Suppressor macrophage treated with lipopolysaccharide for 1 hour (primary cell): ENCODE results near the gene ANKRD26.

Source experiments
- DNase-seq, 3 donors: peaks; one replicate each; pipeline ENCODE4 v3.0.0-alpha.2; 2020 to 2022

ANKRD26 gene

GRCh38 chr10:27019827-27020226 lies 80.5 kb downstream of the ANKRD26 start:
- no peak for DNase-seq

DNA sequence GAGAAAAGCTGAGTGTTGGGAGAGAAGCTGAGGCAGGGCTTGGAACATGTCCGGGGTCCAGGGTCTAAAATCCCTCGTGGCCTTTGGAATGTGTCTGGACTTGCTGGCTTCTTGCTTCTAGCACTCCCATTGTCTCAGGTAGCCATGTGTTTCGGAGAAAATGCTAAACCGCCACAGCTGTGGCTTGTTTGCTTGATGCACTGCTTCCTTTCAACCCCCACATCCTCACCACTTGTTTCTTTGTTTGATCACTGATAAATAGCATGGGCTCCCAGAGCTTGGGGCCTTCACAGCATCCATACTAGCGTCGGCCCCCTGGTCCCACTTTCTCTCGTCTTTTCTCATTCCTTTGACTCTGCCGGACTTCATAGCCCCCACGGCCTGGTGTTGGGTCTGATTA lies 102.7 kb downstream of the ANKRD26 start:
- DNase-seq: no peak

DNA sequence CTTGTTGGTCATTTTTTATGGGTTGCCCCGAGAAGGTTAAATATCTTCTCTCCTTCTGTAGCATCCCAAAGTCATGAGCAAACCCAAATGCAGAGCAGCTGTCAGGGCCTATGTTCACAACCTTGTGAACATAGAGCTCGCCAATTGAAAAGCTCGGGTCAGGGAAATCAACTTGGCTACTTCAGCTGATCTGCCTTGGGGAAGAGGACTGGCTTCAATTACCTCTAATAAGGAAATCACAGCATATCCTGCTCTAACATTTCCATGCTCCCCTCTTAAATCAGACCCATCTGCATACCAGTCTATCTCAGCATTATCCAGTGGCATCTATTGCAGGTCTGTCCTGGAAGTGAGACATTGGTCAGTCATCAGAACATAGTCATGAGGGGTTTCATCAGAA lies 105.6 kb downstream of the ANKRD26 start:
- no peak for DNase-seq

- no peak for DNase-seq
Observed at GRCh38 chr10:26987851-26988250, 112.4 kb downstream of the ANKRD26 start.

GRCh38 chr10:26983156-26983555 lies 117.1 kb downstream of the ANKRD26 start:
- no peak for DNase-seq

GRCh38 chr10:26982058-26982457 lies 118.2 kb downstream of the ANKRD26 start:
- no peak for DNase-seq

DNA sequence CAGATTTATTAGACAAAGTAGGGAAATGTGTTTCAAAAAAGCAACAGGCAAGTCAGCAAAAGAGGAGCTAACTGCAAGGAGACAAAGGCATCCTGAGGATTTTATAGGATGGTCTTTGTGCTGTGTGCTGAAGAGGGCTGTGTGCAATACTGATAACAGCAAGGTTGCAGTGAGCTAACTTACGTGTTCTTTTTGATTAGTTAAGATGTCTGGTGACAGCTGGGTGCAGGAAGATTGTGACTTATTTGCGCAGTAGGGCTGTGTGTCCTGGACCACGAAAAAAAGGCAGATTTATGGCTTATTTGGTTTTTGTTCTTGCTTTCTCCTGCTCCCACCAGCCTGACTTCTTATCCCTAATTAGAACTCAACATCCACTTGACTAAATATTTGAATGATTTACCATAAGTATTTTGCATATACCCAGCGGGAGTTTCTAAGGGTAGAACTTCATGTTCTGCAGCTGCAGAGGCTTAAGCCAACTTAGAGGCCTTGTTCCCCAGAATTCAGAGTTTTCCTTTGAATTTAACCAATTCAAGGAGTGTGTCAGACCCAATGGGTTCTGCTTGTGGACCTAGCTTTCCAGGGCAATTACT lies 119.0 kb downstream of the ANKRD26 start:
- no peak for DNase-seq

- no peak for DNase-seq
Observed at GRCh38 chr10:26978519-26978918, 121.8 kb downstream of the ANKRD26 start.

DNA sequence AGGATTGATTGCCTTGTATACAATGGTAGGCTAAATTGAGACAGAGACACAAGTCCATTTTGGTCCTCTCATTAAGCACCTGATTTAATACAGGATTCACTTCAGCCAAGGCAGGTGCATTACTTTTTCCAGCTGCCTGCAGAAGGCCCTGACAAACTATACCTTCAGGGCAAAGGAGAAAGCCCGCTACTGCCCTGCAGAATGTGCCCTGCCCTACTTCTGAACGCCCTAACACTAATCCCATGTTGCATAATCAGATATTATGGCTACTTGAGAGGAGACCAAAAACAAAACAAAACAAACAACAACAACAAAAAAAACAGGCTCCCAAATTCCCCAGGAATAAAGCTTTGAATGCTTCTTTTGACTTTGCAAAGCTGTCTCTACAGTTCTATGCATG lies 122.7 kb downstream of the ANKRD26 start:
- DNase-seq: no peak

DNA sequence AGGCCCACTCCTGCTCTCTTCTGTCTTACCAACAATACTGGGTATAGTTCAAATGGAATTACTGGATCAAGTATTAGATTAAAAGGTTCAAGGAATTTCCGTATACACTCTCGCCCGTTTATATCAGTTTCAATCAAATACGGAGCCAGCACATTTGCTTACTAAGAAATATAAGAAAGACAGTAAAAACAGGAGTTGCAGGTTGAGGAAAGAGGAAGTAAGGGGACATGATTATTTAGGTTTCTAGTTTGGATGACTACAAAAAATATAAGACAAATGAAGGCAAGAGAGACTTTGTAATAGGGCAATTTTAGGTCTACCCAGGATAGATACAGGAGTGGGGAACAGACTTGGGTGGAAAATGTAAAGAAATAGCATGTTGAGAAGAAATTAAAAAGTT lies 129.6 kb downstream of the ANKRD26 start:
- no peak for DNase-seq

GRCh38 chr10:26969145-26969926 lies 131.0 kb downstream of the ANKRD26 start:
- no peak for DNase-seq

- no peak for DNase-seq
Observed at GRCh38 chr10:26962835-26963234, 137.5 kb downstream of the ANKRD26 start.

DNA sequence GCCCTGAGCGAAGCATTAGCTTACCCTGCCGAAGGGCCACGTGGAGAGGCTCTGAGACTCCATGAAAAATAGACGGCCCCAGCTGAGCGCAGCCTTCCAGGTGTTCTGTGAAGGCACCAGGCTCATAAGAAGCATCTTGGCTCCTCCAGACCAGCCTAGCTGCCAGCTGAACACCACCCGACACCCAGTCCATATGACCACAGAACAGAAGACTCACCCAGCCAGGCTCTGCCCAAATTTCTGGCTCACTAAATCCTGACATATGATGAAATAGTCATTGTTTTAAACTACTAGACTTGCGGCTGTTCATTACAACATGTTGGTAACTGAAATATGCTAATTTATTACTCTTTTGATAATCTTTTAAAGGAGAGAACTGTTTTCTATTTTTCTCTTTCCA lies 140.0 kb downstream of the ANKRD26 start:
- DNase-seq: no peak

DNA sequence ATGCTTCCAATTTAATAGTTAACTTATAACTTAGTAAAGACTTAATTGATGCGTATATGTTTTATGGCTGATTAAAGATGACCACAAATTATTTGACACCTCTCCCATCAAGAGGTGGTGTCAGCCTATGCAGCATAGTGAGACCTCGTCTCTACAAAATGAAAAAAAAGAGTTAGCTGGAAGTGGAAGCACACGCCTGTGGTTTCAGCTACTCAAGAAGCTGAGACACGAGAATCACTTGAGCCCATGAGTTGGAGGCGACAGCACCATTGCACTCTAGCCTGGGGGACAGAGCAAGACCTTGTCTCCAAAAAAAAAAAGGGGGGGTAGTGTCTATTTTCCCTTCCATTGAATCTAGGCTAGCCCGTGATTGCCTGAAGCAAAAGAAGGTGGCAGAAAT lies 140.5 kb downstream of the ANKRD26 start:
- DNase-seq: no peak
